HCT116 (cell line): ENCODE measurements around the gene PRRT4.

Source experiments
- EZH2 ChIP-seq: fragments of 200-600 bp; sonication (generic); IDR thresholded peaks from 2 replicates; pipeline ENCODE4 v1.6.1; 2017; ENCODE audit warnings: antibody characterized with exemption, mixed run types
- POLR2A ChIP-seq: IDR thresholded peaks from 2 replicates; pipeline ENCODE4 v1.7.0; 2011; ENCODE audit warnings: borderline replicate concordance; ENCODE audit not compliant: insufficient read depth, insufficient read length; ENCODE audit errors: extremely low read depth
- POLR2AphosphoS5 ChIP-seq: IDR thresholded peaks from 2 replicates; pipeline ENCODE4 v1.6.1; 2011; ENCODE audit warnings: mild to moderate bottlenecking, low read depth, low read length, moderate library complexity
- TF ChIP-seq, protein P1 (sequence below), 3 experiments: fragments of 200-600 bp in 1 of 3; sonication (generic) in 1 of 3; IDR thresholded peaks in 2 of 3; conservative IDR thresholded peaks in 1 of 3; 2 replicates each; pipeline ENCODE4 v1.5.1; 2012 to 2017; ENCODE audit warnings: low read depth in 2 of 3, low read length in 2 of 3, antibody characterized with exemption in 1 of 3, borderline replicate concordance in 1 of 3, control low read depth in 1 of 3, mild to moderate bottlenecking in 1 of 3, mixed read lengths in 1 of 3, mixed run types in 1 of 3, moderate library complexity in 1 of 3; ENCODE audit not compliant: insufficient read depth in 1 of 3
- TF ChIP-seq, protein P2 (sequence below): IDR thresholded peaks from 2 replicates; pipeline ENCODE4 v1.6.1; 2012
- TF ChIP-seq, protein P3 (sequence below): IDR thresholded peaks from 2 replicates; pipeline ENCODE4 v1.6.1; 2012

DNA sequence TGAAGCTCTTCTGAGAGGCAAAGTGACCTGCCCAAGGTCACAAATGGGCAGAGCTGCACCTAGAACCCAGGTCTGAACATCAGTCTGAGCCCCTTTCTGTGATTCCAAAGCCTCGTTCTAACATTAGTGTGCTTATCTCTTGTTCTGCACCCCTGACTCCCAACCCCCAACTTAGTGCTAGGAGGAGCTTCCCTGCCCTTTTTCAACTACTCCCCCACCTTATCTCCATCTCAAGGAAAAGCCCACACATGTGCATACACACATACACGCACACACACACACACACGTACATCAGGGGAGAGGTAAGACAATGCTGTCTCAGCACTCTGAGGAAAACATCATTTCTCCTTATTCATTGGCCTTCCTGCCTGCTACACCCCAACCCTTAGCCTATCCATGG, 8.3 kb downstream of the PRRT4 start:
- no peak for TF ChIP-seq POLR2AphosphoS5
- TF ChIP-seq, protein P1, sequence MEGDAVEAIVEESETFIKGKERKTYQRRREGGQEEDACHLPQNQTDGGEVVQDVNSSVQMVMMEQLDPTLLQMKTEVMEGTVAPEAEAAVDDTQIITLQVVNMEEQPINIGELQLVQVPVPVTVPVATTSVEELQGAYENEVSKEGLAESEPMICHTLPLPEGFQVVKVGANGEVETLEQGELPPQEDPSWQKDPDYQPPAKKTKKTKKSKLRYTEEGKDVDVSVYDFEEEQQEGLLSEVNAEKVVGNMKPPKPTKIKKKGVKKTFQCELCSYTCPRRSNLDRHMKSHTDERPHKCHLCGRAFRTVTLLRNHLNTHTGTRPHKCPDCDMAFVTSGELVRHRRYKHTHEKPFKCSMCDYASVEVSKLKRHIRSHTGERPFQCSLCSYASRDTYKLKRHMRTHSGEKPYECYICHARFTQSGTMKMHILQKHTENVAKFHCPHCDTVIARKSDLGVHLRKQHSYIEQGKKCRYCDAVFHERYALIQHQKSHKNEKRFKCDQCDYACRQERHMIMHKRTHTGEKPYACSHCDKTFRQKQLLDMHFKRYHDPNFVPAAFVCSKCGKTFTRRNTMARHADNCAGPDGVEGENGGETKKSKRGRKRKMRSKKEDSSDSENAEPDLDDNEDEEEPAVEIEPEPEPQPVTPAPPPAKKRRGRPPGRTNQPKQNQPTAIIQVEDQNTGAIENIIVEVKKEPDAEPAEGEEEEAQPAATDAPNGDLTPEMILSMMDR (IDR thresholded peaks at IDR 0.05 in 2 of 3, conservative IDR thresholded peaks at IDR 0.05 in 1 of 3; ENCODE audit: borderline replicate concordance in 1 of 3, insufficient read depth in 1 of 3, low read depth in 2 of 3, low read length in 2 of 3), result no peak
- TF ChIP-seq, protein P2, sequence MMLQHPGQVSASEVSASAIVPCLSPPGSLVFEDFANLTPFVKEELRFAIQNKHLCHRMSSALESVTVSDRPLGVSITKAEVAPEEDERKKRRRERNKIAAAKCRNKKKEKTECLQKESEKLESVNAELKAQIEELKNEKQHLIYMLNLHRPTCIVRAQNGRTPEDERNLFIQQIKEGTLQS, result no peak
- TF ChIP-seq, protein P3, sequence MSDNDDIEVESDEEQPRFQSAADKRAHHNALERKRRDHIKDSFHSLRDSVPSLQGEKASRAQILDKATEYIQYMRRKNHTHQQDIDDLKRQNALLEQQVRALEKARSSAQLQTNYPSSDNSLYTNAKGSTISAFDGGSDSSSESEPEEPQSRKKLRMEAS, result no peak
- TF ChIP-seq EZH2, result no peak
- no peak for TF ChIP-seq POLR2A
